Cardiac muscle cell (in vitro differentiated cells and primary cell): Measurements from ENCODE around the gene SLC30A4. TPM values are rescaled to one million over a fixed set of nuclear protein-coding genes. Genes with fewer than 3 reads are reported as not detected.

Source experiments
- DNase-seq, 2 donors: peaks; one replicate each; pipeline versions ENCODE4 v3.0.0 to v3.0.0-alpha.2; 2010 to 2017; ENCODE audit warnings: low read depth in 1 of 2, low spot score in 1 of 2
- H3K27ac ChIP-seq: fragments of 200-600 bp; sonication (generic); 2 replicates; pipeline ENCODE4 v1.5.1; 2016
- H3K27me3 ChIP-seq: fragments of 200-600 bp; sonication (generic); 2 replicates; pipeline ENCODE4 v1.6.0; 2016; ENCODE audit warnings: control low read depth
- H3K36me3 ChIP-seq: fragments of 200-600 bp; sonication (generic); 2 replicates; pipeline ENCODE4 v1.5.1; 2016; ENCODE audit warnings: control low read depth
- H3K4me1 ChIP-seq: fragments of 200-600 bp; sonication (generic); 2 replicates; pipeline ENCODE4 v1.8.1; 2017; ENCODE audit warnings: low read depth, mild to moderate bottlenecking, mixed run types
- H3K4me3 ChIP-seq: fragments of 200-600 bp; sonication (generic); 2 replicates; pipeline ENCODE4 v1.5.1; 2016; ENCODE audit warnings: mild to moderate bottlenecking
- H3K9me3 ChIP-seq: fragments of 200-600 bp; sonication (generic); 2 replicates; pipeline ENCODE4 v1.5.1; 2017; ENCODE audit warnings: low read depth, mild to moderate bottlenecking, control low read depth
- polyA plus RNA-seq: library from polyadenylated mRNA; unstranded; fragments of >200 nt; fragmentation: Nextera tagmentation; extraction: Ambion mirVana; gene quantifications from 2 replicates; pipeline ENCODE4 v1.2.1, GENCODE V29; 2016
- total RNA-seq: library from RNA; depleted of rRNA; stranded (reverse); fragments of >200 nt; gene quantifications from 2 replicates; pipeline ENCODE4 v1.2.3, GENCODE V29; 2016
- TF ChIP-seq, protein P1 (sequence below): IDR thresholded peaks from 2 replicates; pipeline ENCODE4 v1.5.1; 2012; ENCODE audit warnings: low read depth, mild to moderate bottlenecking, low read length

Gene SLC30A4, protein sequence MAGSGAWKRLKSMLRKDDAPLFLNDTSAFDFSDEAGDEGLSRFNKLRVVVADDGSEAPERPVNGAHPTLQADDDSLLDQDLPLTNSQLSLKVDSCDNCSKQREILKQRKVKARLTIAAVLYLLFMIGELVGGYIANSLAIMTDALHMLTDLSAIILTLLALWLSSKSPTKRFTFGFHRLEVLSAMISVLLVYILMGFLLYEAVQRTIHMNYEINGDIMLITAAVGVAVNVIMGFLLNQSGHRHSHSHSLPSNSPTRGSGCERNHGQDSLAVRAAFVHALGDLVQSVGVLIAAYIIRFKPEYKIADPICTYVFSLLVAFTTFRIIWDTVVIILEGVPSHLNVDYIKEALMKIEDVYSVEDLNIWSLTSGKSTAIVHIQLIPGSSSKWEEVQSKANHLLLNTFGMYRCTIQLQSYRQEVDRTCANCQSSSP
- total RNA-seq (3.1 and 3.5 TPM in 2 replicates), polyA plus RNA-seq (1.4 and 2.3 TPM in 2 replicates)

DNA sequence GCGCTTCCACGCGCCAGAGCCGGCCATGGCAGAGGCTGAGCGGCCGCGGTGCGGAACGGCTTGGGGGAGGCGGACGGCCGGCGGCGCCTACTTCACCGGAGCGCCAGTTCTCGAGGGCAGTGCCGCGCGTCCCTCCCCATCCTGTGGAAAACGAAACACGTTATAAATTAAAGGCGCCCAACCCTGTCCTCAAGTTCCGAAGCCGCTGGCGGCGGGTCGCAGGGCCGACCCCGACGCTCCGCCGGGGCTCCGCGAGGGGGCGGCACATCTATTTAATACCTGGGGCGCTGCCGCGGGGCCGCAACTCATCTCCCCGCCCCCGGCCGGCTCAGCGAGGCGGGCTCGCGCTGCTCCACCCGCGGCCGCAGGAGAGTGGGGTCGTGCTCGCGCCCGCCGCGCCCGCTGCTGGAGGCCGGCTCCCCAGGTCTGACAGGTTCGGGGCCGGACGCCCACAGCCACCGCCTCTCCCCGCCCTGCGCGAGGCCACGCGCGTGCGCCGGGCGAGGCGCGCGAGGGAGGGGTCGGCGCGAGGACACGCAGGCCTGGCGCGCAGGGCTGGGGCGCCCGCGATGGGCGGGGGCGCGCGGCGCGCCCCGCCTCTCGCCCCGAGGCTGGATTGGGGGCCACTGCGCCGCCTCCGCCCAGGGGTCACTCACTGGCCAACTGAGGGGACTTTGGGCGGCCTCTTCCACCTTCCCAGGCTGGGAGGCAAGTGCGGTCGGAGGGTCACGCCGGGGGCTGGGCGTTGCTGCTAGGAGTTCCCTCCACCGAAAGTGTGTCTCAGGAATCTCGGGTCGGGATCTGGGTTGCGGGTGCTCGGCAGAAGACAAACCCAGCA is at the start of gene SLC30A4:
TSS of gene SLC30A4 (minus strand) at position 428 of the 838 bp plus-strand sequence. CDS start at position 27, 401 bp downstream.
- peak within 1 kb of the TSS; percentile 73 for H3K4me3 ChIP-seq
- peak; percentile 74 to 78 for DNase-seq
- no peaks in the 10 kb centered on the region for H3K9me3 ChIP-seq
- TF ChIP-seq, protein P1, sequence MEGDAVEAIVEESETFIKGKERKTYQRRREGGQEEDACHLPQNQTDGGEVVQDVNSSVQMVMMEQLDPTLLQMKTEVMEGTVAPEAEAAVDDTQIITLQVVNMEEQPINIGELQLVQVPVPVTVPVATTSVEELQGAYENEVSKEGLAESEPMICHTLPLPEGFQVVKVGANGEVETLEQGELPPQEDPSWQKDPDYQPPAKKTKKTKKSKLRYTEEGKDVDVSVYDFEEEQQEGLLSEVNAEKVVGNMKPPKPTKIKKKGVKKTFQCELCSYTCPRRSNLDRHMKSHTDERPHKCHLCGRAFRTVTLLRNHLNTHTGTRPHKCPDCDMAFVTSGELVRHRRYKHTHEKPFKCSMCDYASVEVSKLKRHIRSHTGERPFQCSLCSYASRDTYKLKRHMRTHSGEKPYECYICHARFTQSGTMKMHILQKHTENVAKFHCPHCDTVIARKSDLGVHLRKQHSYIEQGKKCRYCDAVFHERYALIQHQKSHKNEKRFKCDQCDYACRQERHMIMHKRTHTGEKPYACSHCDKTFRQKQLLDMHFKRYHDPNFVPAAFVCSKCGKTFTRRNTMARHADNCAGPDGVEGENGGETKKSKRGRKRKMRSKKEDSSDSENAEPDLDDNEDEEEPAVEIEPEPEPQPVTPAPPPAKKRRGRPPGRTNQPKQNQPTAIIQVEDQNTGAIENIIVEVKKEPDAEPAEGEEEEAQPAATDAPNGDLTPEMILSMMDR, result peak; percentile 34
- peaks cover 4% of the 10 kb centered on the region for H3K4me1 ChIP-seq
- H3K27me3 ChIP-seq, result peaks cover 51% of the 10 kb centered on the region
- H3K27ac ChIP-seq, result peak within 1 kb of the TSS; percentile 66
- H3K36me3 ChIP-seq, result no peaks in the 10 kb centered on the region

DNA sequence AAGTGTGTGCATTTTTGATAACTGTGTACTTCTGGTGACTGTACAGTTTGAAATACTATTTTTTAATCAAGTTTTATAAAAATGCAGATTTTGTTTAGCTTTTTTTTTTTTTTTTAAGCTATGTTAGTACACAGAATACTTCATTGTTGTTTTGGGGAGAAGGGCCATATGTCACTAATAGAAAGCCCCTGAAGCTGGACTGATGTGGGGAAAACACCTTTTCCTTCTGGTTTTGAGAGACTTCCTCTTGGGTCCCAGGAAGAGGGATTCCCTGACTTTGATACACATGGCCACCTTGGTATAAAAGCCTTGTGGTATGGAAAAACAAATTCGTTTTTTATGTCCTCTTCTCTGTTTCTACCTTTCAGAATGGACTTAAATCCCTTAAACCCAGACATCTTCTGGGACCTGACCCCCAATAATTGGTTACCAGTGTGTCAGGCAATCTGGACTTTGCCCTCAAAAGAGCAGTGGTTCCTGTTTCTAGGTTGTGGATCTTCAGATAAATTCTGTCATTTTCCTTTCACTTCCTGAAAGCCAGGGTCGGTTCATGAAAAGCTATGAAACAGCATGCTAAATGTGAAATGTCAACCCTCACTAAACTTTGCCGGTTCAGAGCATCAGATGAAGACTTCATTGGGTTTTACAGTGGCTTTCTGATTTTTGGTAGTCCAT is 33.5 kb upstream of the SLC30A4 start:
- DNase-seq, result no peak
- Histone ChIP-seq H3K27ac (no peak overlapping the region), H3K36me3 (no peaks in the 10 kb centered on the region), H3K27me3 (peaks cover 34% of the 10 kb centered on the region), H3K4me3 (no peak overlapping the region), H3K4me1 (no peaks in the 10 kb centered on the region), H3K9me3 (no peaks in the 10 kb centered on the region)
- TF ChIP-seq, protein P1, result no peak

DNA sequence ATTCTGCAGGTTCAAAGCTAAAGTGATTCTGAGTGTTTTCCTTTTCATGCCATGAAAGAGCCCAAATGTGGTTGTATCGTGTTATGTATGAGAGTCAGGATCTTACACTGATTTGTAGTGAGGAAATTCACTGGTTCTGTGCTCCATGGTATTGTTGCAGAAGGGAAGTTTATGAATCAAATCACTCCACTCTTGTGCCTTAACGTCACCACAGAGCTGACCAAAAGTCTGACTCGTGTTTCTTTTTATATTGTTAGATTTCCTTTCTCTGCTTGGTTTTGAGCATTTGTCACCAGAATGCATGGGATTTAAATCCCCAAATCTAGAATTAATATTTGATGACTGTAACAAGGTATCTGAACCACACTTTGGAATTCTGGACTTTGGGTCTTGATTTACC is 29.1 kb upstream of the SLC30A4 start:
- Histone ChIP-seq H3K9me3 (no peaks in the 10 kb centered on the region), H3K4me1 (no peaks in the 10 kb centered on the region), H3K27ac (no peak overlapping the region), H3K4me3 (no peak overlapping the region), H3K27me3 (peaks cover 23% of the 10 kb centered on the region), H3K36me3 (no peaks in the 10 kb centered on the region)
- TF ChIP-seq, protein P1, result no peak
- no peak for DNase-seq

DNA sequence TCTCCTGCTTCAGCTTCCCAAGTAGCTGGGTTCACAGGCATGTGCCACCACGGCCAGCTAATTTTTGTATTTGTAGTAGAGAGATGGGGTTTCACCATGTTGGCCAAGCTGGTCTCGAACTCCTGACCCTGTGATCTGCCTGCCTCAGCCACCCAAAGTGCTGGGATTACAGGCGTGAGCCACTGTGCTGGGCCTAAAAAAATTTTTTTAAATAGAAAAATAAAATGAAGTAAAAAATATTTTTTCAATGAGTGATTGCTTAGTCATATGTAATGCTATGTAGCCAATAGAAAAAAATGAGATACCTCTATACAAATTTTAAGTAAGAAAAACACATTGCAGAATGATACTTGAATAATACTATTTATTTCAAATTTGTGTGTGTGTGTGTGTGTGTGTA is 27.9 kb upstream of the SLC30A4 start:
- no peaks in the 10 kb centered on the region for H3K4me1 ChIP-seq
- peaks cover 11% of the 10 kb centered on the region for H3K27me3 ChIP-seq
- TF ChIP-seq, protein P1, result no peak
- H3K36me3 ChIP-seq, result no peaks in the 10 kb centered on the region
- no peaks in the 10 kb centered on the region for H3K9me3 ChIP-seq
- H3K27ac ChIP-seq, result no peak overlapping the region
- no peak overlapping the region for H3K4me3 ChIP-seq
- DNase-seq, result no peak

DNA sequence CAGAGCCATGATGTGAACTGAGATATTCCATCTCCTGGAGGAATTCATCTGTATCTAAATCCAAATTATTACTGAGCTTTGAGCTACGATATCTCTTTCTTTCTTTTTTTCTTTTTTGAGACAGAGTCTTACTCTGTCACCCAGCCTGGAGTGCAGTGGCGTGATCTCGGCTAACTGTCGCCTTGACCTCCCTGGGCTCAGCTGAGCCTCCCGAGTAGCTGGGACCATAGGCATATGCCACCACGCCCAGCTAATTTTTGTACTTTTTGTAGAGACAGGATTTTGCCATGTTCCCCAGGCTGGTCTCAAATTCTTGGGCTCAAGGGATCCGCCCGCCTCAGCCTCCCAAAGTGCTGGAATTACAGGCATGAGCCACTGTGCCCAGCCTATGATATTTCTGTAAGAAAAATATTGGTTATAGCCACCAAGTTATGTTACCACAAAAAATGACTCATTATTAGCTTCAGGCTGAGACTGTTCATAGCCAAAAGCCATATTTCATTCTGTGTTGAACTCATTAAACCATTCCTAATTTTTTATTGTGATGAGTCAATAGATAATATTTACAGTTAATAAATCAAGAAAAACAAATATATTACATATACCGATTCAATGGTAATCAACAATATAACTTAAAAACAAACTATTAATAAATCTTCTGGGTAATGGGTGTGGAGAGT is 27.1 kb upstream of the SLC30A4 start:
- H3K36me3 ChIP-seq, result no peaks in the 10 kb centered on the region
- TF ChIP-seq, protein P1, result no peak
- no peaks in the 10 kb centered on the region for H3K9me3 ChIP-seq
- H3K4me3 ChIP-seq, result no peak overlapping the region
- no peak overlapping the region for H3K27ac ChIP-seq
- peaks cover 5% of the 10 kb centered on the region for H3K27me3 ChIP-seq
- no peaks in the 10 kb centered on the region for H3K4me1 ChIP-seq
- no peak for DNase-seq
